ENCODE results near the gene SEL1L3.
"Not testable (repeated sequence)": the region's sequence is repeated elsewhere in the genome, so short reads cannot be mapped to it uniquely, and the experiment has no call there.

The SEL1L3 gene

GRCh38 chr4:25862411-25863346 lies at the start of gene SEL1L3:
Gene SEL1L3 (minus strand): TSS chr4:25862988. CDS start chr4:25862836, 152 bp downstream.
- DNase-seq (ENCODE audit: low read depth in 2 of 2) = no peak

GRCh38 chr4:25911356-25911755 lies 48.6 kb upstream of the SEL1L3 start:
- DNase-seq (ENCODE audit: low read depth in 2 of 2) = no peak

- peak; percentile 87 to 88 for DNase-seq (ENCODE audit: low read depth in 2 of 2)
Measured at GRCh38 chr4:25908491-25908901, 45.7 kb upstream of the SEL1L3 start.

GRCh38 chr4:25906113-25906512 lies 43.3 kb upstream of the SEL1L3 start:
- not testable (repeated sequence) for DNase-seq (ENCODE audit: low read depth in 2 of 2)

GRCh38 chr4:25905371-25905770 lies 42.6 kb upstream of the SEL1L3 start:
- no peak for DNase-seq (ENCODE audit: low read depth in 2 of 2)

GRCh38 chr4:25904748-25905082 lies 41.9 kb upstream of the SEL1L3 start:
- no peak for DNase-seq (ENCODE audit: low read depth in 2 of 2)

GRCh38 chr4:25903900-25904747 lies 41.3 kb upstream of the SEL1L3 start:
- no peak for DNase-seq (ENCODE audit: low read depth in 2 of 2)

GRCh38 chr4:25901030-25901430 lies 38.2 kb upstream of the SEL1L3 start:
- DNase-seq (ENCODE audit: low read depth in 2 of 2) = no peak

- peak in 1 of 2 experiments; percentile 20 for DNase-seq (ENCODE audit: low read depth in 2 of 2)
Measured at GRCh38 chr4:25900310-25900709, 37.5 kb upstream of the SEL1L3 start.

- DNase-seq (ENCODE audit: low read depth in 2 of 2) = no peak
Measured at GRCh38 chr4:25896776-25897539, 34.2 kb upstream of the SEL1L3 start.

GRCh38 chr4:25892796-25893195 lies 30.0 kb upstream of the SEL1L3 start:
- no peak for DNase-seq (ENCODE audit: low read depth in 2 of 2)

GRCh38 chr4:25890571-25891485 lies 28.0 kb upstream of the SEL1L3 start:
- DNase-seq (ENCODE audit: low read depth in 2 of 2) = no peak

GRCh38 chr4:25889589-25890503 lies 27.1 kb upstream of the SEL1L3 start:
- DNase-seq (ENCODE audit: low read depth in 2 of 2) = no peak

- DNase-seq (ENCODE audit: low read depth in 2 of 2) = no peak
Measured at GRCh38 chr4:25888781-25889180, 26.0 kb upstream of the SEL1L3 start.

- peak; percentile 33 to 35 for DNase-seq (ENCODE audit: low read depth in 2 of 2)
Measured at GRCh38 chr4:25884031-25884782, 21.4 kb upstream of the SEL1L3 start.

GRCh38 chr4:25883565-25883964 lies 20.8 kb upstream of the SEL1L3 start:
- DNase-seq (ENCODE audit: low read depth in 2 of 2) = no peak

GRCh38 chr4:25882226-25882625 lies 19.4 kb upstream of the SEL1L3 start:
- no peak for DNase-seq (ENCODE audit: low read depth in 2 of 2)

GRCh38 chr4:25881193-25881592 lies 18.4 kb upstream of the SEL1L3 start:
- DNase-seq (ENCODE audit: low read depth in 2 of 2) = no peak
